B cell (primary cell): ENCODE data around the gene EIF5. TPM values are rescaled to one million over a fixed set of nuclear protein-coding genes. Genes with fewer than 3 reads are reported as not detected.

Experiments
- ATAC-seq: fragments of 200-7000 bp; cut with Tn5 transposase; one replicate; pipeline ENCODE4 v1.10.0; 2021; ENCODE audit warnings: low read depth, mild to moderate bottlenecking, moderate number of reproducible peaks, moderate library complexity
- CTCF ChIA-PET: fragments of 350-600 bp; sonication (Branson Sonifier 250); formaldehyde crosslinking; loops from one replicate; lab custom pipeline; 2021; ENCODE audit warnings: antibody characterized with exemption, inconsistent platforms; lab: Charles Lee
- POLR2A ChIA-PET: fragments of 350-600 bp; sonication (Branson Sonifier 250); formaldehyde crosslinking; loops from one replicate; lab custom pipeline; 2021; ENCODE audit warnings: antibody characterized with exemption; lab: Charles Lee
- DNase-seq: peaks from one replicate; pipeline ENCODE4 v3.0.0; 2013
- H2AFZ ChIP-seq: 2 replicates; pipeline ENCODE4 v1.6.1; 2012; ENCODE audit warnings: mild to moderate bottlenecking, low read depth, low read length; ENCODE audit not compliant: insufficient read depth, poor library complexity, severe bottlenecking
- H3K27ac ChIP-seq, 2 donors: 1 replicate in 1 of 2; 2 replicates in 1 of 2; pipeline ENCODE4 v1.5.1; 2012 to 2013; ENCODE audit warnings: low read length in 2 of 2, mild to moderate bottlenecking in 2 of 2, moderate library complexity in 1 of 2
- H3K27me3 ChIP-seq, 4 experiments: fragments of 200-600 bp in 1 of 4; sonication (generic) in 1 of 4; replicated peaks in 1 of 4; 1 replicate in 2 of 4; 2 replicates in 2 of 4; pipeline versions ENCODE4 v1.6.1 to v1.7.0; 2013 to 2016; ENCODE audit warnings: low read length in 3 of 4, mild to moderate bottlenecking in 2 of 4, mixed read lengths in 1 of 4, moderate library complexity in 1 of 4; ENCODE audit not compliant: insufficient read depth in 4 of 4, control insufficient read depth in 3 of 4; ENCODE audit errors: control extremely low read depth in 1 of 4
- H3K36me3 ChIP-seq, 2 experiments: replicated peaks in 1 of 2; 1 replicate in 1 of 2; 2 replicates in 1 of 2; pipeline versions ENCODE4 v1.6.1 to v1.7.1; 2013; ENCODE audit warnings: low read length in 1 of 2; ENCODE audit not compliant: insufficient read depth in 2 of 2, control insufficient read depth in 1 of 2; ENCODE audit errors: control extremely low read depth in 1 of 2, extremely low read depth in 1 of 2
- H3K4me1 ChIP-seq, 2 donors: fragments of 200-600 bp in 1 of 2; sonication (generic) in 1 of 2; 1 replicate in 1 of 2; 2 replicates in 1 of 2; pipeline versions ENCODE4 v1.5.1 to v1.6.1; 2013 to 2017; ENCODE audit warnings: low read length in 2 of 2; ENCODE audit not compliant: control insufficient read depth in 2 of 2, insufficient read depth in 2 of 2
- H3K4me2 ChIP-seq: replicated peaks from 2 replicates; pipeline ENCODE3; 2012; ENCODE audit warnings: mild to moderate bottlenecking, low read depth, low read length; ENCODE audit not compliant: poor library complexity, severe bottlenecking
- H3K4me3 ChIP-seq, 5 experiments: fragments of 200-600 bp in 1 of 5; sonication (generic) in 1 of 5; 1 replicate in 3 of 5; 2 replicates in 2 of 5; pipeline versions ENCODE4 v1.5.1 to v1.7.0; 2011 to 2016; ENCODE audit warnings: low read length in 4 of 5, mild to moderate bottlenecking in 4 of 5, low read depth in 2 of 5, control low read depth in 1 of 5, moderate library complexity in 1 of 5; ENCODE audit not compliant: insufficient read depth in 1 of 5; ENCODE audit errors: control extremely low read depth in 1 of 5, extremely low read depth in 1 of 5
- H3K79me2 ChIP-seq: fragments of 200-600 bp; sonication (generic); one replicate; pipeline ENCODE4 v1.6.0; 2016; ENCODE audit warnings: low read length; ENCODE audit not compliant: control insufficient read depth, insufficient read depth
- H3K9ac ChIP-seq: fragments of 200-600 bp; sonication (generic); 2 replicates; pipeline ENCODE4 v1.6.1; 2017; ENCODE audit warnings: mild to moderate bottlenecking, low read length, moderate library complexity
- H3K9me3 ChIP-seq, 3 donors: one replicate each; pipeline versions ENCODE4 v1.6.1 to v1.7.1; 2013; ENCODE audit warnings: low read length in 2 of 3; ENCODE audit not compliant: control insufficient read depth in 2 of 3, insufficient read depth in 1 of 3; ENCODE audit errors: control extremely low read depth in 1 of 3
- H4K20me1 ChIP-seq: 2 replicates; pipeline ENCODE4 v1.6.0; 2012; ENCODE audit warnings: mild to moderate bottlenecking, low read length; ENCODE audit not compliant: insufficient read depth, control insufficient read depth, poor library complexity, severe bottlenecking
- H3K27ac Mint-ChIP-seq: one replicate; pipeline ENCODE4 v1.8.0; 2021; ENCODE audit warnings: mixed read lengths
- H3K27me3 Mint-ChIP-seq: one replicate; pipeline ENCODE4 v1.8.0; 2021; ENCODE audit warnings: mixed read lengths
- H3K4me1 Mint-ChIP-seq: one replicate; pipeline ENCODE4 v1.8.0; 2021; ENCODE audit warnings: mixed read lengths
- H3K4me3 Mint-ChIP-seq: one replicate; pipeline ENCODE4 v1.8.0; 2021; ENCODE audit warnings: mixed read lengths
- H3K9me3 Mint-ChIP-seq: one replicate; pipeline ENCODE4 v1.8.0; 2022; ENCODE audit warnings: mixed read lengths; ENCODE audit not compliant: insufficient read depth
- EZH2 ChIP-seq: IDR thresholded peaks from 2 replicates; pipeline ENCODE4 v1.6.1; 2012; ENCODE audit warnings: borderline replicate concordance, low read depth, mild to moderate bottlenecking, moderate library complexity, low read length; ENCODE audit not compliant: insufficient read depth, poor library complexity, severe bottlenecking
- WGBS: methylation state at CpG from one replicate; pipeline ENCODE4 v1.1.5; 2013; ENCODE audit warnings: missing lambda C conversion rate; ENCODE audit not compliant: insufficient coverage; 5-methylcytosine and 5-hydroxymethylcytosine counted together
- intact Hi-C: fragments of 100-400 bp; cut with micrococcal nuclease; formaldehyde crosslinking; loops from one replicate; pipeline ENCODE4 v1.10.0; 2022
- polyA plus RNA-seq: library from polyadenylated mRNA; depleted of rRNA; stranded (reverse); fragments of >200 nt; gene quantifications from 2 replicates; pipeline ENCODE4 v1.2.3, GENCODE V29; 2012
- total RNA-seq, 2 donors: library from RNA; stranded (reverse); fragments of 120-200 nt in 1 of 2; gene quantifications; 1 replicate in 1 of 2; 2 replicates in 1 of 2; pipeline versions ENCODE4 v1.2.3 to v1.2.4, GENCODE V29; 2013 to 2022
- TF ChIP-seq, protein P1 (sequence below): fragments of 200-600 bp; IDR thresholded peaks from one replicate; pipeline ENCODE4 v1.8.0; 2022; ENCODE audit warnings: antibody characterized with exemption, mild to moderate bottlenecking

The EIF5 gene
- total and polyA plus RNA-seq, 2 donors (not counting 1 experiment from before 2014, with no cell fraction given) = 206 to 314 TPM

DNA sequence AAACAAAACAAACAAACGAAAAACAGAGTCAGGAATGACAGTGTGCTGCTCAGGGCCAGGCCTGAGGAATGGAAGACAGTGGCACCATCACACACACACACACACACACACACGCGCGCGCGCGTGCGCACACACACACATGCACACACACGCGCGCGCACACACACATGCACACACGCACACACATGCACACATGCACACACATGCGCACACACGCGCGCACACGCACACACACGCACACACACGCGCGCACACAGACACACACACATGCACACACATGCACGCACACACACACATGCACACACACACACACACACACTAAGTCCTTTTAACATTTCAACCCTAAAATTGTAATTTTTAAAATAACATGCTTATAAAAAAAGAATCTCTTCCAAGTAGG, 38.0 kb downstream of the EIF5 start:
- 86% methylated on average over 1 of the region's 23 CpGs for WGBS
- TF ChIP-seq EZH2 = no peak
- TF ChIP-seq, protein P1, sequence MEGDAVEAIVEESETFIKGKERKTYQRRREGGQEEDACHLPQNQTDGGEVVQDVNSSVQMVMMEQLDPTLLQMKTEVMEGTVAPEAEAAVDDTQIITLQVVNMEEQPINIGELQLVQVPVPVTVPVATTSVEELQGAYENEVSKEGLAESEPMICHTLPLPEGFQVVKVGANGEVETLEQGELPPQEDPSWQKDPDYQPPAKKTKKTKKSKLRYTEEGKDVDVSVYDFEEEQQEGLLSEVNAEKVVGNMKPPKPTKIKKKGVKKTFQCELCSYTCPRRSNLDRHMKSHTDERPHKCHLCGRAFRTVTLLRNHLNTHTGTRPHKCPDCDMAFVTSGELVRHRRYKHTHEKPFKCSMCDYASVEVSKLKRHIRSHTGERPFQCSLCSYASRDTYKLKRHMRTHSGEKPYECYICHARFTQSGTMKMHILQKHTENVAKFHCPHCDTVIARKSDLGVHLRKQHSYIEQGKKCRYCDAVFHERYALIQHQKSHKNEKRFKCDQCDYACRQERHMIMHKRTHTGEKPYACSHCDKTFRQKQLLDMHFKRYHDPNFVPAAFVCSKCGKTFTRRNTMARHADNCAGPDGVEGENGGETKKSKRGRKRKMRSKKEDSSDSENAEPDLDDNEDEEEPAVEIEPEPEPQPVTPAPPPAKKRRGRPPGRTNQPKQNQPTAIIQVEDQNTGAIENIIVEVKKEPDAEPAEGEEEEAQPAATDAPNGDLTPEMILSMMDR = no peak
- Histone ChIP-seq H3K27ac (no peak overlapping the region), H3K9ac (no peak overlapping the region), H3K4me1 (no peaks in the 10 kb centered on the region), H3K9me3 (no peaks in the 10 kb centered on the region), H3K79me2 (no peaks in the 10 kb centered on the region), H3K27me3 (peaks cover 0 to 7% (median 0%) of the 10 kb centered on the region in 4 experiments), H4K20me1 (no peaks in the 10 kb centered on the region), H3K36me3 (no peaks in the 10 kb centered on the region), H2AFZ (no peak overlapping the region), H3K4me3 (no peak overlapping the region), H3K4me2 (no peak overlapping the region)
- Mint-ChIP-seq H3K27me3 (peaks cover 10% of the 10 kb centered on the region), H3K4me3 (no peak overlapping the region), H3K9me3 (no peaks in the 10 kb centered on the region), H3K27ac (no peak overlapping the region), H3K4me1 (no peaks in the 10 kb centered on the region)
- CTCF ChIA-PET = interaction anchor here (1.2 kb wide), 1 partner anchor 22 kb away, joined by 3 read pairs; no protein-coding TSS in a partner anchor
- ATAC-seq (no peak), DNase-seq (no peak)
- POLR2A ChIA-PET = no interaction called here
- intact Hi-C loops = no loop called here

DNA sequence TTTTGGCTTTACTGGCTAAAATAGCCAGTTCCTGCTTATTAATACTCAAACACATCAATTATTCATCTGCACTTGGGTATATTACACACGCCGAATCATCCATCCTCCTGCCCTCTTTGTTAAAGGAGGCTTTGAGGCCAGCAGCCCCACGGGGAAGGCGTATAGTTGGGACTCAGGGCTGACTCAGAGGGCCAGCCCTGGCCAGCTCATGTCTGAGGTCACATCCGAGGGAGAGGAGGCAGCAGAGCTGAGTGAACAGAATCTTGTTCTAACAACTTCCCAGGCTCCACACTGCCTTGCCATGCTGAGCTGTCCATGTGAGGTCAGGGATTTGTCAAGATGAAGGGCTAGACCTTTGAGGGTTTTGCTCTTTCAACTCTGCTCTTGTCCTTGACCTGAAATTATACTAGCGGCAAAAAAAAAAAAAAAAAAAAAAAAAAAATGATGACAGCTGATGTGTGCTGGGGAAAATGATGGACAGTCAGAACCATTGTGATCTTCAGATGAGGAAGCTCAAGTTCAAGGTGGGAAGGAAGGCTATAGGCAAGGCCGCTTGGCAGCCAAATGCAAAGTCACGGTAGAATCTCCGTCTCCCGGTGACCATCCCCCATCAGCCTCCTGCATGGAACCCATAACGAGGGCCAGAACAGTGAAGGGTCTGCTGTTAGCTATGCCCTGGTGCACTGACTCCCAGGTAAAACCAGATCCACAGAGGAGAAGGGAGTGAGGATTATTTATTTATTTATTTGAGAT, 38.7 kb downstream of the EIF5 start:
- DNase-seq = no peak
- Histone ChIP-seq H4K20me1 (no peaks in the 10 kb centered on the region), H3K9me3 (no peaks in the 10 kb centered on the region), H3K9ac (no peak overlapping the region), H3K4me1 (no peaks in the 10 kb centered on the region), H3K4me2 (no peak overlapping the region), H3K27me3 (peaks cover 0 to 7% (median 0%) of the 10 kb centered on the region in 4 experiments), H3K27ac (no peak overlapping the region), H2AFZ (no peak overlapping the region), H3K79me2 (no peaks in the 10 kb centered on the region), H3K4me3 (no peak overlapping the region), H3K36me3 (no peaks in the 10 kb centered on the region)
- Mint-ChIP-seq H3K4me3 (no peak overlapping the region), H3K27ac (no peak overlapping the region), H3K27me3 (peaks cover 13% of the 10 kb centered on the region), H3K9me3 (no peaks in the 10 kb centered on the region), H3K4me1 (no peaks in the 10 kb centered on the region)
- TF ChIP-seq EZH2 = no peak
- TF ChIP-seq, protein P1 = no peak
- 70% methylated on average over 2 of the region's 11 CpGs for WGBS
- intact Hi-C loops = no loop called here
- no peak for ATAC-seq
- POLR2A ChIA-PET = no interaction called here
- CTCF ChIA-PET = interaction anchor here (0.6 to 1.2 kb wide), 2 partner anchors 16 to 21 kb away, joined by 3 read pairs; no protein-coding TSS in a partner anchor
